ENCODE data around the gene UNC5A.
A peak's percentile ranks its signal among the peaks of the same experiment; 100 is the strongest.

UNC5A gene

GRCh38 chr5:176902911-176903664, 92.7 kb downstream of the UNC5A start:
- no peak overlapping the region for H3K4me3 ChIP-seq (ENCODE audit: low read depth in 1 of 2, low read length in 1 of 2)
- H3K36me3 ChIP-seq, result peaks cover 50% of the 10 kb centered on the region
- no peaks in the 10 kb centered on the region for H3K27me3 ChIP-seq
- H3K4me1 ChIP-seq (ENCODE audit: control insufficient read depth in 1 of 2, insufficient read depth in 1 of 2, low read depth in 1 of 2, low read length in 1 of 2), result peaks cover 62 to 66% of the 10 kb centered on the region in 2 experiments
- H3K27ac ChIP-seq, result peak overlapping the region; percentile 88
- no peaks in the 10 kb centered on the region for H3K9me3 ChIP-seq
- no peak for TF ChIP-seq CTCF (IDR thresholded peaks at IDR 0.05)

GRCh38 chr5:176904276-176904675, 93.9 kb downstream of the UNC5A start:
- Histone ChIP-seq H3K27ac (peak overlapping the region; percentile 88), H3K4me1 (ENCODE audit: control insufficient read depth in 1 of 2, insufficient read depth in 1 of 2, low read depth in 1 of 2, low read length in 1 of 2) (peaks cover 62 to 66% of the 10 kb centered on the region in 2 experiments), H3K4me3 (ENCODE audit: low read depth in 1 of 2, low read length in 1 of 2) (no peak overlapping the region), H3K9me3 (no peaks in the 10 kb centered on the region), H3K36me3 (peaks cover 54% of the 10 kb centered on the region), H3K27me3 (no peaks in the 10 kb centered on the region)
- no peak for TF ChIP-seq CTCF (IDR thresholded peaks at IDR 0.05)

- H3K27me3 ChIP-seq, result no peaks in the 10 kb centered on the region
- peaks cover 57 to 64% of the 10 kb centered on the region in 2 experiments for H3K4me1 ChIP-seq (ENCODE audit: control insufficient read depth in 1 of 2, insufficient read depth in 1 of 2, low read depth in 1 of 2, low read length in 1 of 2)
- no peak overlapping the region for H3K4me3 ChIP-seq (ENCODE audit: low read depth in 1 of 2, low read length in 1 of 2)
- no peak overlapping the region for H3K27ac ChIP-seq
- H3K9me3 ChIP-seq, result no peaks in the 10 kb centered on the region
- peaks cover 60% of the 10 kb centered on the region for H3K36me3 ChIP-seq
- TF ChIP-seq CTCF (IDR thresholded peaks at IDR 0.05), result no peak
Measured at GRCh38 chr5:176906126-176906525, 95.8 kb downstream of the UNC5A start.

- TF ChIP-seq CTCF (IDR thresholded peaks at IDR 0.05), result no peak
- H3K9me3 ChIP-seq, result no peaks in the 10 kb centered on the region
- H3K4me3 ChIP-seq (ENCODE audit: low read depth in 1 of 2, low read length in 1 of 2), result no peak overlapping the region
- peaks cover 50 to 57% of the 10 kb centered on the region in 2 experiments for H3K4me1 ChIP-seq (ENCODE audit: control insufficient read depth in 1 of 2, insufficient read depth in 1 of 2, low read depth in 1 of 2, low read length in 1 of 2)
- no peak overlapping the region for H3K27ac ChIP-seq
- peaks cover 60% of the 10 kb centered on the region for H3K36me3 ChIP-seq
- H3K27me3 ChIP-seq, result no peaks in the 10 kb centered on the region
Measured at GRCh38 chr5:176906796-176907195, 96.4 kb downstream of the UNC5A start.

- TF ChIP-seq CTCF (IDR thresholded peaks at IDR 0.05), result no peak
- Histone ChIP-seq H3K4me1 (ENCODE audit: control insufficient read depth in 1 of 2, insufficient read depth in 1 of 2, low read depth in 1 of 2, low read length in 1 of 2) (peaks cover 30 to 37% of the 10 kb centered on the region in 2 experiments), H3K27ac (peak overlapping the region; percentile 77), H3K27me3 (no peaks in the 10 kb centered on the region), H3K36me3 (peaks cover 52% of the 10 kb centered on the region), H3K9me3 (no peaks in the 10 kb centered on the region), H3K4me3 (ENCODE audit: low read depth in 1 of 2, low read length in 1 of 2) (peak overlapping the region in 1 of 2 experiments; percentile 1)
Measured at GRCh38 chr5:176908675-176909368, 98.5 kb downstream of the UNC5A start.

Measured in neutrophil (primary cell).